Measurements from ENCODE around the gene MICU2.

MICU2 gene

GRCh38 chr13:21583478-21583877 is 20.5 kb downstream of the MICU2 start:
- Histone ChIP-seq H3K4me3 (ENCODE audit: low read length in 2 of 2) (no peak overlapping the region), H3K4me2 (ENCODE audit: insufficient read depth, low read length, poor library complexity, severe bottlenecking) (no peak overlapping the region), H4K91ac (ENCODE audit: low read depth, low read length, poor library complexity) (no peak overlapping the region), H3K9ac (ENCODE audit: low read depth, low read length, poor library complexity) (no peak overlapping the region), H3K4me1 (ENCODE audit: control insufficient read depth in 2 of 2, insufficient read depth in 1 of 2, low read depth in 1 of 2, low read length in 2 of 2) (no peaks in the 10 kb centered on the region), H2AK5ac (ENCODE audit: low read depth, low read length) (no peak overlapping the region), H2AFZ (ENCODE audit: low read length) (no peak overlapping the region), H3K4ac (ENCODE audit: low read length) (no peak overlapping the region), H3K14ac (ENCODE audit: low read length) (no peak overlapping the region), H3K36me3 (replicated peaks in 1 of 2; ENCODE audit: control insufficient read depth in 2 of 2, insufficient read depth in 2 of 2, low read length in 2 of 2) (peaks cover 0 to 2% of the 10 kb centered on the region in 2 donors), H3K27me3 (ENCODE audit: control insufficient read depth in 3 of 3, insufficient read depth in 3 of 3, low read depth in 1 of 3, low read length in 3 of 3) (no peaks in the 10 kb centered on the region), H2BK12ac (ENCODE audit: low read length) (no peak overlapping the region), H3K79me1 (ENCODE audit: low read depth, low read length) (no peaks in the 10 kb centered on the region), H3K18ac (ENCODE audit: low read length) (no peak overlapping the region), H2BK5ac (ENCODE audit: low read length) (no peak overlapping the region), H2BK120ac (ENCODE audit: low read depth, low read length) (no peak overlapping the region), H3K27ac (replicated peaks; ENCODE audit: low read length) (no peak overlapping the region), H3K23ac (ENCODE audit: low read depth, low read length, poor library complexity) (no peak overlapping the region), H4K8ac (ENCODE audit: low read depth, low read length) (no peak overlapping the region), H3K9me3 (replicated peaks in 1 of 2; ENCODE audit: control insufficient read depth in 2 of 2, insufficient read depth in 1 of 2, low read depth in 1 of 2, low read length in 2 of 2) (peaks cover 4 to 16% of the 10 kb centered on the region in 2 donors), H2BK15ac (ENCODE audit: low read length) (no peak overlapping the region)
- no peak for DNase-seq (ENCODE audit: low spot score)
- WGBS, 2 donors (ENCODE audit: extremely low coverage in 2 of 2, insufficient read length in 2 of 2, insufficient replicate concordance in 1 of 2) = no CpG with 5 or more reads among the region's 2 CpGs

GRCh38 chr13:21580736-21581135 is 23.2 kb downstream of the MICU2 start:
- no peak overlapping the region for H4K91ac ChIP-seq (ENCODE audit: low read depth, low read length, poor library complexity)
- H4K8ac ChIP-seq (ENCODE audit: low read depth, low read length) = no peak overlapping the region
- no peak overlapping the region for H3K18ac ChIP-seq (ENCODE audit: low read length)
- DNase-seq (ENCODE audit: low spot score) = no peak
- no peak overlapping the region for H2BK120ac ChIP-seq (ENCODE audit: low read depth, low read length)
- no peaks in the 10 kb centered on the region for H3K79me1 ChIP-seq (ENCODE audit: low read depth, low read length)
- peaks cover 4 to 16% of the 10 kb centered on the region in 2 donors for H3K9me3 ChIP-seq (replicated peaks in 1 of 2; ENCODE audit: control insufficient read depth in 2 of 2, insufficient read depth in 1 of 2, low read depth in 1 of 2, low read length in 2 of 2)
- H3K4me3 ChIP-seq (ENCODE audit: low read length in 2 of 2) = no peak overlapping the region
- H3K9ac ChIP-seq (ENCODE audit: low read depth, low read length, poor library complexity) = no peak overlapping the region
- H3K4me1 ChIP-seq (ENCODE audit: control insufficient read depth in 2 of 2, insufficient read depth in 1 of 2, low read depth in 1 of 2, low read length in 2 of 2) = no peaks in the 10 kb centered on the region
- H2BK15ac ChIP-seq (ENCODE audit: low read length) = no peak overlapping the region
- H2AK5ac ChIP-seq (ENCODE audit: low read depth, low read length) = no peak overlapping the region
- H2BK5ac ChIP-seq (ENCODE audit: low read length) = no peak overlapping the region
- H3K27me3 ChIP-seq (ENCODE audit: control insufficient read depth in 3 of 3, insufficient read depth in 3 of 3, low read depth in 1 of 3, low read length in 3 of 3) = no peaks in the 10 kb centered on the region
- no peak overlapping the region for H2BK12ac ChIP-seq (ENCODE audit: low read length)
- H3K23ac ChIP-seq (ENCODE audit: low read depth, low read length, poor library complexity) = no peak overlapping the region
- H3K27ac ChIP-seq (replicated peaks; ENCODE audit: low read length) = no peak overlapping the region
- H2AFZ ChIP-seq (ENCODE audit: low read length) = no peak overlapping the region
- H3K4me2 ChIP-seq (ENCODE audit: insufficient read depth, low read length, poor library complexity, severe bottlenecking) = no peak overlapping the region
- no peak overlapping the region for H3K14ac ChIP-seq (ENCODE audit: low read length)
- H3K4ac ChIP-seq (ENCODE audit: low read length) = no peak overlapping the region
- H3K36me3 ChIP-seq (replicated peaks in 1 of 2; ENCODE audit: control insufficient read depth in 2 of 2, insufficient read depth in 2 of 2, low read length in 2 of 2) = peaks cover 0 to 2% of the 10 kb centered on the region in 2 donors

DNA sequence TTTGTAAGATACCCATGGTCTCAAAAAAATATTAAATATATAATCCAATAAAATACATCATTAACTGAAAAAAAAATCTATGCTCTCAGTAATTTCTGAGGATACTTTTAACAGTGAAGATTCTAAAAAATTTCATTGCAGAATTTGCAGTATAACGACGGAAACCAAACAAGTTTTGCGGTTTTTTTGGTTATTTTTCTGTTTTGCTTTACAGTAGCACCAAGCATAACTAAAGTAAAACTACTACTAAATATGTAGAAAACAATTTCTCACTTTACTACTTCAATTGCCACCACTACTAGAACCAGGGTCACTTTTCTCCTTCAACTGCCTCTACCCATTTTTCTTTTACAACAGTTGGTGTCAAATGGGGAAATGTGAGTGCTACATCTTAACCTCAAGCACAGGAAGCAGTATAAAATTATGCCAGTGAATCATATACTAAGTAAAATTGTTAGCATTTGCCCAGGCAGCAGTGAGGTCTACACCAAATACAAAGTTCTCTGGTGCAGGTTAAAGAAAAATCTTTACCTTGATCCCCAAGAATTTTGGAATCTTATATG is 24.1 kb downstream of the MICU2 start:
- Histone ChIP-seq H3K9me3 (replicated peaks in 1 of 2; ENCODE audit: control insufficient read depth in 2 of 2, insufficient read depth in 1 of 2, low read depth in 1 of 2, low read length in 2 of 2) (peaks cover 4 to 16% of the 10 kb centered on the region in 2 donors), H3K4me1 (ENCODE audit: control insufficient read depth in 2 of 2, insufficient read depth in 1 of 2, low read depth in 1 of 2, low read length in 2 of 2) (no peaks in the 10 kb centered on the region), H2AK5ac (ENCODE audit: low read depth, low read length) (no peak overlapping the region), H3K23ac (ENCODE audit: low read depth, low read length, poor library complexity) (no peak overlapping the region), H2BK5ac (ENCODE audit: low read length) (no peak overlapping the region), H3K27ac (replicated peaks; ENCODE audit: low read length) (no peak overlapping the region), H3K27me3 (ENCODE audit: control insufficient read depth in 3 of 3, insufficient read depth in 3 of 3, low read depth in 1 of 3, low read length in 3 of 3) (no peaks in the 10 kb centered on the region), H3K14ac (ENCODE audit: low read length) (no peak overlapping the region), H4K8ac (ENCODE audit: low read depth, low read length) (no peak overlapping the region), H4K91ac (ENCODE audit: low read depth, low read length, poor library complexity) (no peak overlapping the region), H2BK15ac (ENCODE audit: low read length) (no peak overlapping the region), H3K4ac (ENCODE audit: low read length) (no peak overlapping the region), H3K4me2 (ENCODE audit: insufficient read depth, low read length, poor library complexity, severe bottlenecking) (no peak overlapping the region), H2BK120ac (ENCODE audit: low read depth, low read length) (no peak overlapping the region), H3K79me1 (ENCODE audit: low read depth, low read length) (no peaks in the 10 kb centered on the region), H2BK12ac (ENCODE audit: low read length) (no peak overlapping the region), H3K36me3 (replicated peaks in 1 of 2; ENCODE audit: control insufficient read depth in 2 of 2, insufficient read depth in 2 of 2, low read length in 2 of 2) (peaks cover 0 to 2% of the 10 kb centered on the region in 2 donors), H3K4me3 (ENCODE audit: low read length in 2 of 2) (no peak overlapping the region), H3K9ac (ENCODE audit: low read depth, low read length, poor library complexity) (no peak overlapping the region), H2AFZ (ENCODE audit: low read length) (no peak overlapping the region), H3K18ac (ENCODE audit: low read length) (no peak overlapping the region)
- WGBS, 2 donors (ENCODE audit: extremely low coverage in 2 of 2, insufficient read length in 2 of 2, insufficient replicate concordance in 1 of 2) = no CpG with 5 or more reads among the region's 3 CpGs
- no peak for DNase-seq (ENCODE audit: low spot score)

GRCh38 chr13:21578748-21579147 is 25.2 kb downstream of the MICU2 start:
- H2AFZ ChIP-seq (ENCODE audit: low read length) = no peak overlapping the region
- no peak overlapping the region for H2BK120ac ChIP-seq (ENCODE audit: low read depth, low read length)
- H3K79me1 ChIP-seq (ENCODE audit: low read depth, low read length) = no peaks in the 10 kb centered on the region
- H3K27me3 ChIP-seq (ENCODE audit: control insufficient read depth in 3 of 3, insufficient read depth in 3 of 3, low read depth in 1 of 3, low read length in 3 of 3) = no peaks in the 10 kb centered on the region
- peaks cover 4 to 14% of the 10 kb centered on the region in 2 donors for H3K9me3 ChIP-seq (replicated peaks in 1 of 2; ENCODE audit: control insufficient read depth in 2 of 2, insufficient read depth in 1 of 2, low read depth in 1 of 2, low read length in 2 of 2)
- H2BK12ac ChIP-seq (ENCODE audit: low read length) = no peak overlapping the region
- H3K4ac ChIP-seq (ENCODE audit: low read length) = no peak overlapping the region
- no peak overlapping the region for H4K91ac ChIP-seq (ENCODE audit: low read depth, low read length, poor library complexity)
- no peak overlapping the region for H3K23ac ChIP-seq (ENCODE audit: low read depth, low read length, poor library complexity)
- no peak overlapping the region for H3K4me2 ChIP-seq (ENCODE audit: insufficient read depth, low read length, poor library complexity, severe bottlenecking)
- no peak for DNase-seq (ENCODE audit: low spot score)
- no peak overlapping the region for H3K9ac ChIP-seq (ENCODE audit: low read depth, low read length, poor library complexity)
- no peak overlapping the region for H4K8ac ChIP-seq (ENCODE audit: low read depth, low read length)
- no peak overlapping the region for H3K18ac ChIP-seq (ENCODE audit: low read length)
- no peak overlapping the region for H2BK15ac ChIP-seq (ENCODE audit: low read length)
- H3K27ac ChIP-seq (replicated peaks; ENCODE audit: low read length) = no peak overlapping the region
- no peak overlapping the region for H3K4me3 ChIP-seq (ENCODE audit: low read length in 2 of 2)
- no peak overlapping the region for H2BK5ac ChIP-seq (ENCODE audit: low read length)
- no peak overlapping the region for H3K14ac ChIP-seq (ENCODE audit: low read length)
- H3K36me3 ChIP-seq (replicated peaks in 1 of 2; ENCODE audit: control insufficient read depth in 2 of 2, insufficient read depth in 2 of 2, low read length in 2 of 2) = peaks cover 0 to 2% of the 10 kb centered on the region in 2 donors
- H3K4me1 ChIP-seq (ENCODE audit: control insufficient read depth in 2 of 2, insufficient read depth in 1 of 2, low read depth in 1 of 2, low read length in 2 of 2) = no peaks in the 10 kb centered on the region
- WGBS, 2 donors (ENCODE audit: extremely low coverage in 2 of 2, insufficient read length in 2 of 2, insufficient replicate concordance in 1 of 2) = no CpG with 5 or more reads among the region's 1 CpG
- H2AK5ac ChIP-seq (ENCODE audit: low read depth, low read length) = no peak overlapping the region
